GM19023 (cell line): ENCODE results near the gene ANKRD9.
"Not testable (repeated sequence)": the region's sequence is repeated elsewhere in the genome, so short reads cannot be mapped to it uniquely, and the experiment has no call there.

Experiments
- ATAC-seq: cut with Tn5 transposase; IDR thresholded peaks from one replicate; pipeline ENCODE4 v1.9.1; 2021; ENCODE audit warnings: mild to moderate bottlenecking, moderate library complexity; ENCODE audit not compliant: unreplicated experiment

The ANKRD9 gene

GRCh38 chr14:102538602-102539543 lies 29.3 kb upstream of the ANKRD9 start:
- ATAC-seq = no peak

GRCh38 chr14:102537981-102538601 lies 28.5 kb upstream of the ANKRD9 start:
- no peak for ATAC-seq

- no peak for ATAC-seq
Measured at GRCh38 chr14:102532204-102532658, 22.7 kb upstream of the ANKRD9 start.

- ATAC-seq = no peak
Measured at GRCh38 chr14:102530828-102531478, 21.4 kb upstream of the ANKRD9 start.

GRCh38 chr14:102528431-102529170 lies 19.0 kb upstream of the ANKRD9 start:
- ATAC-seq = no peak

- ATAC-seq = no peak
Measured at GRCh38 chr14:102525929-102526497, 16.4 kb upstream of the ANKRD9 start.

- peak; percentile 4 for ATAC-seq
Measured at GRCh38 chr14:102525219-102525928, 15.8 kb upstream of the ANKRD9 start.

- ATAC-seq = peak; percentile 98
Measured at GRCh38 chr14:102524451-102525218, 15.1 kb upstream of the ANKRD9 start.

GRCh38 chr14:102523569-102524450 lies 14.2 kb upstream of the ANKRD9 start:
- no peak for ATAC-seq

- ATAC-seq = no peak
Measured at GRCh38 chr14:102523200-102523568, 13.6 kb upstream of the ANKRD9 start.

- ATAC-seq = not testable (repeated sequence)
Measured at GRCh38 chr14:102519709-102520108, 10.1 kb upstream of the ANKRD9 start.

GRCh38 chr14:102518063-102518648 lies 8.6 kb upstream of the ANKRD9 start:
- ATAC-seq = no peak

GRCh38 chr14:102517392-102518062 lies 8.0 kb upstream of the ANKRD9 start:
- no peak for ATAC-seq

- ATAC-seq = peak; percentile 67
Measured at GRCh38 chr14:102516531-102517391, 7.2 kb upstream of the ANKRD9 start.

GRCh38 chr14:102514987-102515733 lies 5.6 kb upstream of the ANKRD9 start:
- ATAC-seq = no peak
